Kidney (tissue), 14 donors: ENCODE data around the gene RAD51B. TPM values are rescaled to one million over a fixed set of nuclear protein-coding genes. Genes with fewer than 3 reads are reported as not detected.
"Not testable (repeated sequence)": the region's sequence is repeated elsewhere in the genome, so short reads cannot be mapped to it uniquely, and the experiment has no call there.

ENCODE experiments used
- DNase-seq, 5 donors: peaks; one replicate each; pipeline ENCODE4 v3.0.0-alpha.2; 2013 to 2020
- FAIRE-seq: peaks from 2 replicates; lab custom pipeline; 2012; peaks lifted over from hg19 to GRCh38; lab: Jason Lieb, UNC
- H3K27ac ChIP-seq, 2 donors: one replicate each; pipeline ENCODE4 v1.7.0; 2013; ENCODE audit warnings: low read depth in 2 of 2, low read length in 2 of 2, inconsistent platforms in 1 of 2
- H3K27me3 ChIP-seq: one replicate; pipeline ENCODE4 v1.7.1; 2013; ENCODE audit warnings: low read length, inconsistent platforms; ENCODE audit not compliant: control insufficient read depth, insufficient read depth
- H3K36me3 ChIP-seq, 3 donors: one replicate each; pipeline versions ENCODE4 v1.7.0 to v1.7.1; 2013; ENCODE audit warnings: low read length in 3 of 3, control low read depth in 1 of 3, inconsistent platforms in 1 of 3; ENCODE audit not compliant: insufficient read depth in 3 of 3, control insufficient read depth in 2 of 3
- H3K4me1 ChIP-seq, 3 donors: one replicate each; pipeline versions ENCODE4 v1.7.0 to v1.7.1; 2013; ENCODE audit warnings: low read length in 3 of 3, inconsistent platforms in 1 of 3, low read depth in 1 of 3; ENCODE audit not compliant: control insufficient read depth in 2 of 3, insufficient read depth in 2 of 3
- H3K4me3 ChIP-seq, 3 donors: one replicate each; pipeline versions ENCODE4 v1.7.0 to v1.8.1; 2013; ENCODE audit warnings: low read length in 3 of 3, control low read depth in 1 of 3, inconsistent platforms in 1 of 3
- H3K9ac ChIP-seq, 3 donors: one replicate each; pipeline versions ENCODE4 v1.7.0 to v1.7.1; 2013; ENCODE audit warnings: low read length in 3 of 3, control low read depth in 1 of 3, inconsistent platforms in 1 of 3
- H3K9me3 ChIP-seq, 3 donors: one replicate each; pipeline versions ENCODE4 v1.7.0 to v1.7.1; 2013; ENCODE audit warnings: low read length in 3 of 3, control low read depth in 1 of 3, inconsistent platforms in 1 of 3; ENCODE audit not compliant: control insufficient read depth in 2 of 3, insufficient read depth in 1 of 3
- intact Hi-C: fragments of 100-400 bp; cut with DNase I; formaldehyde crosslinking; loops from one replicate; pipeline ENCODE4 v1.11.1; 2022
- polyA plus RNA-seq: library from polyadenylated mRNA; stranded (reverse); fragments of 350-450 nt; fragmentation: Illumina TruSeq; extraction: RNeasy Lipid Tissue Mini Kit (QIAGEN cat#74804); gene quantifications from one replicate; pipeline ENCODE4 v1.2.3, GENCODE V29; 2014; ENCODE audit warnings: low read depth, low replicate concordance; ENCODE audit not compliant: insufficient read depth
- total RNA-seq: library from RNA; stranded (reverse); fragmentation: NEBNext Ultra II Directional; extraction: Animal tissue kit (Norgen Biotek cat#: 25700); gene quantifications from one replicate; pipeline ENCODE4 v1.2.1, GENCODE V29; 2021
- TF ChIP-seq, protein P1 (sequence below): IDR thresholded peaks from 3 replicates; pipeline ENCODE4 v1.5.1; 2012; ENCODE audit warnings: mild to moderate bottlenecking, moderate library complexity, borderline replicate concordance; ENCODE audit not compliant: insufficient read depth; ENCODE audit errors: extremely low read depth
- donor health status: control.
- donor health status: control.
- donor health status: control.
- donor health status: control.
- donor health status: control.
- donor health status: DM: yes; HTN: yes; CAD: no.
- donor health status: Normal renal cell carcinoma (clear cell type).

Gene RAD51B
- total and polyA plus RNA-seq, 2 donors from 2014 or later, result 6.9 to 18.0 TPM

- FAIRE-seq, result no peak
- TF ChIP-seq, protein P1, sequence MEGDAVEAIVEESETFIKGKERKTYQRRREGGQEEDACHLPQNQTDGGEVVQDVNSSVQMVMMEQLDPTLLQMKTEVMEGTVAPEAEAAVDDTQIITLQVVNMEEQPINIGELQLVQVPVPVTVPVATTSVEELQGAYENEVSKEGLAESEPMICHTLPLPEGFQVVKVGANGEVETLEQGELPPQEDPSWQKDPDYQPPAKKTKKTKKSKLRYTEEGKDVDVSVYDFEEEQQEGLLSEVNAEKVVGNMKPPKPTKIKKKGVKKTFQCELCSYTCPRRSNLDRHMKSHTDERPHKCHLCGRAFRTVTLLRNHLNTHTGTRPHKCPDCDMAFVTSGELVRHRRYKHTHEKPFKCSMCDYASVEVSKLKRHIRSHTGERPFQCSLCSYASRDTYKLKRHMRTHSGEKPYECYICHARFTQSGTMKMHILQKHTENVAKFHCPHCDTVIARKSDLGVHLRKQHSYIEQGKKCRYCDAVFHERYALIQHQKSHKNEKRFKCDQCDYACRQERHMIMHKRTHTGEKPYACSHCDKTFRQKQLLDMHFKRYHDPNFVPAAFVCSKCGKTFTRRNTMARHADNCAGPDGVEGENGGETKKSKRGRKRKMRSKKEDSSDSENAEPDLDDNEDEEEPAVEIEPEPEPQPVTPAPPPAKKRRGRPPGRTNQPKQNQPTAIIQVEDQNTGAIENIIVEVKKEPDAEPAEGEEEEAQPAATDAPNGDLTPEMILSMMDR, result no peak
- no peaks in the 10 kb centered on the region for H3K9me3 ChIP-seq
Measured at GRCh38 chr14:68427550-68427890, 607.9 kb downstream of the RAD51B start.

DNA sequence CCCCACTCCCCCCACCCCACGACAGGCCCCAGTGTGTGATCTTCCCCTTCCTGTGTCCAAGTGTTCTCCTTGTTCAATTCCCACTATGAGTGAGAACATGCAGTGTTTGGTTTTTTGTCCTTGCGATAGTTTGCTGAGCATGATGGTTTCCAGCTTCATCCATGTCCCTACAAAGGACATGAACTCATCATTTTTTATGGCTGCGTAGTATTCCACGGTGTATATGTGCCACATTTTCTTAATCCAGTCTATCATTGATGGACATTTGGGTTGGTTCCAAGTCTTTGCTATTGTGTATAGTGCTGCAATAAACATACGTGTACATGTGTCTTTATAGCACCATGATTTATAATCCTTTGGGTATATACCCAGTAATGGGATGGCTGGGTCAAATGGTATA is 609.3 kb downstream of the RAD51B start:
- H3K4me3 ChIP-seq, H3K9me3 ChIP-seq, intact Hi-C loops, H3K27me3 ChIP-seq, H3K27ac ChIP-seq, H3K36me3 ChIP-seq, H3K4me1 ChIP-seq, H3K9ac ChIP-seq, FAIRE-seq, DNase-seq: not testable (repeated sequence)

More at GRCh38 chr14:68427550-68427890, 607.9 kb downstream of the RAD51B start:
- intact Hi-C loops, result no loop called here
- no peak overlapping the region for H3K27ac ChIP-seq
- H3K27me3 ChIP-seq, result no peaks in the 10 kb centered on the region
- no peaks in the 10 kb centered on the region for H3K4me1 ChIP-seq
- H3K4me3 ChIP-seq, result no peak overlapping the region
- H3K36me3 ChIP-seq, result no peaks in the 10 kb centered on the region
- DNase-seq, result no peak
- H3K9ac ChIP-seq, result no peak overlapping the region

DNA sequence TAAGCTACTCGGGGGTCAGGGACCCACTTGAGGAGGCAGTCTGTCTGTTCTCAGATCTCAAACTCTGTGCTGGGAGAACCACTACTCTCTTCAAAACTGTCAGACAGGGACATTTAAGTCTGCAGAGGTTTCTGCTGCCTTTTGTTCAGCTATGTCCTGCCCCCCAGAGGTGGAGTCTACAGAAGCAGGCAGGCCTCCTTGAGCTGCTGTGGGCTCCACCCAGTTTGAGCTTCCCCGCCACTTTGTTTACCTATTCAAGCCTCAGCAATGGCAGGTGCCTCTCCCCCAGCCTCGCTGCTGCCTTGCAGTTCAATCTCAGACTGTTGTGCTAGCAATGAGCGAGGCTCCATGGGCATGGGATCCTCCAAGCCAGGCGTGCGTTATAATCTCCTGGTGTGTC is 614.6 kb downstream of the RAD51B start:
- H3K9me3 ChIP-seq, H3K27me3 ChIP-seq, DNase-seq, H3K9ac ChIP-seq, intact Hi-C loops, H3K4me3 ChIP-seq, H3K27ac ChIP-seq, H3K4me1 ChIP-seq, H3K36me3 ChIP-seq, FAIRE-seq: not testable (repeated sequence)

DNA sequence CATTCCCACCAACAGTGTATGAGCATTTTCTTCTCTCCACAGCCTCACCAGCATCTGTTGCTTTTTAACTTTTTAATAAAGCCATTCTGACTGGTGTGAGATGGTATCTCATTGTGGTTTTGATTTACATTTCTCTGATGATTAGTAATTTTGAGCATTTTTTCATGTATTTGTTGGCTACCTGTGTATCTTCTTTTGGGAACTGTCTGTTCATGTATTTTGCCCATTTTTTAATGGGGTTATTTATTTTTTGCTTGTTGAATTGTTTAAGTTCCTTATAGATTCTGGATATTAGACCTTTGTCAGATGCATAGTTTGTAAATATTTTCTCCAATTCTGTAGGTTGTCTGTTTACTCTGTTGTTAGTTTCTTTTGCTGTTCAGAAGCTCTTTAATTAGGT is 616.1 kb downstream of the RAD51B start:
- H3K36me3 ChIP-seq, H3K9me3 ChIP-seq, H3K4me1 ChIP-seq, intact Hi-C loops, DNase-seq, H3K27me3 ChIP-seq, H3K27ac ChIP-seq, FAIRE-seq, H3K4me3 ChIP-seq, H3K9ac ChIP-seq: not testable (repeated sequence)

- FAIRE-seq, result no peak
- no peaks in the 10 kb centered on the region for H3K27me3 ChIP-seq
- H3K9ac ChIP-seq, result no peak overlapping the region
- TF ChIP-seq, protein P1, result no peak
- no peaks in the 10 kb centered on the region for H3K36me3 ChIP-seq
- no peak for DNase-seq
- no peak overlapping the region for H3K27ac ChIP-seq
- H3K4me3 ChIP-seq, result no peak overlapping the region
- no peaks in the 10 kb centered on the region for H3K4me1 ChIP-seq
- H3K9me3 ChIP-seq, result no peaks in the 10 kb centered on the region
- intact Hi-C loops, result no loop called here
Measured at GRCh38 chr14:68439676-68440075, 620.1 kb downstream of the RAD51B start.
